AG09309 (cell line): ENCODE data around the gene SIGLEC12.

Experiments
- DNase-seq: peaks from one replicate; pipeline ENCODE4 v3.0.0-alpha.2; 2010; ENCODE audit warnings: low read depth
- H3K4me3 ChIP-seq: 2 replicates; pipeline ENCODE4 v1.5.1; 2011; ENCODE audit warnings: mild to moderate bottlenecking, low read depth, low read length, moderate library complexity; ENCODE audit not compliant: control insufficient read depth
- CTCF ChIP-seq: IDR thresholded peaks from 2 replicates; pipeline ENCODE4 v1.5.1; 2011; ENCODE audit warnings: mild to moderate bottlenecking, low read depth, low read length, inconsistent platforms; ENCODE audit not compliant: insufficient read depth, control insufficient read depth; ENCODE audit errors: missing control alignments

Gene SIGLEC12

DNA sequence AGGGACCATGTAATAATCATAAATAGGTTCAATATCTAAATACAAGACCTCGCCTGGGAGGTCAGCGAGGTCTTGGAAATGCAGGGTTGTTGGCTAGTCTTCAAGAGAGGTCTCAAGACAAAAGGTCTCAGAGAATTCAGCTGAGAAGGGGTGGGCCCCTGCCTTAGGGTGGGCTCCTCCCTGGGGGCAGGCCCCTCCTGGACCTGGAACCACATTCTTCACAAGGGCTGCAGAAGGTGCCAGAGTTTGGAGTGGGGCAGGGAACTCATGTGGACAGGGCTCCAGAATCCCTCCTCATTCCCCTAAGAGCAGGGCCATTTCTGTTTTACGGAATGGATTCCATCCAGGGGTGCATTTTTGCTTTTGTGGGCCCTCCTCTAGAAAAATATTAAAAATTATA lies 13.1 kb downstream of the SIGLEC12 start:
- DNase-seq = no peak
- no peak overlapping the region for H3K4me3 ChIP-seq
- no peak for TF ChIP-seq CTCF

- no peak for DNase-seq
- no peak overlapping the region for H3K4me3 ChIP-seq
- TF ChIP-seq CTCF = no peak
These were observed 15.5 kb downstream of the SIGLEC12 start for GRCh38 chr19:51485960-51486660.

DNA sequence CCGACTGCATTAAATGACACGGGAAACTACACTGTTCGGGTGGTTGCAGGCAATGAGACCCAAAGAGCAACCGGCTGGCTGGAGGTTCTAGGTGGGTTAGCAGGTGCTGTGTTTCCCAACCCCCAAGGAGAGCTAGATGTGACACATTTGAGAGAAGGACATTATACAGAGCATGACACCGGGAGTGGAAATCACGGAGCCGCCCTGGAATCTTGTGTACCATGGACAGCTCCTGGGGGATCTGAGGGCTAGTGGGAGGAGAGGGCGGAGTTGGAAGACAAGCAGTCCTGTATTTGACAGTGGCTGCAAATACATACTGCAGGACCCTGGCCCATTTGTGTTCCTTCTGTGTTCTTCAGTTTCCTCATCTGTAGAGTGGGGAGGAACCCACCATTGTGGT lies 21.0 kb downstream of the SIGLEC12 start:
- TF ChIP-seq CTCF = no peak
- no peak overlapping the region for H3K4me3 ChIP-seq
- no peak for DNase-seq

- TF ChIP-seq CTCF = no peak
- no peak for DNase-seq
- no peak overlapping the region for H3K4me3 ChIP-seq
These were observed 21.9 kb downstream of the SIGLEC12 start for GRCh38 chr19:51479531-51480331.

DNA sequence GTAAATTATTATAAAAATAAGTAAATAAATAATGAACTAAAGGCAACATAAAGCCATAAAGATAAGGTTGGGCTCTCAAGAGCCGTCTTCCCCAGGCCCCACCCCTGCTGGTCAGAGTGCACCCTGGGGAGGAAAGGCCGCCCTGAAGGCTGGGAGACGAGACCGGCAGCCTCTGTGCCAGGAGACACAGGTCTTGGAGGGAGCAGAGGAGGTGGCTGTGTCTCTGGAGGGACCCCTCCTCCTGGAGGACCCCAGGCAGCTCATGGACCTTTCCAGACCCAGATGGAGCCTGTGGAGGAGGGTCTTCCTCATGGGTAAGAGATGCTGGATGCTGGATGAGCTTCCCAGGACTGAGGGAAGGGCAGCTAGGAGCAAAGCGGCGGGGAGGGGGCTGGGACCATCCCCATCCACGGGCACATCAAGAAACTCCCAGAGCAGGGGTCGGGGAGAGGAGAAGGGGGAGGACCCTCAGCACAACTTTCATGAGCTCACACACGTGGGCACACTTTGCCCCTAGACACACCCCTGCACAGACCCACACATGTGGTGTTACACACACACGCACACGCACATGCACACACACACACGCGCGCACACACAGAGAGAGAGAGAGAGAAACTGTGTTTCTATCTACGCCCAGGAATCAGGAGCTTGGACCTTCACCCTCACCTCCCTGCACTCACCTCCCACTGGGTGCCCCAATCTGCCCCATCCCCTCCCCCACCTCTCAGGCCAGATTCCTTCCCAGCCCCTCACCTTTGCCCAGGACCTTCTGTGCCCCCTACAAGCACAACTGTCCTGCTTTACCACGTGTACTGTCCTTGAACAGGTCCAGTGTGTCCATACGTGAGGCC lies 23.0 kb downstream of the SIGLEC12 start, which contains the start of gene CEACAM18:
CEACAM18 (plus strand) TSS at position 159 of the 854 bp plus-strand sequence.
- DNase-seq = no peak
- H3K4me3 ChIP-seq = no peak within 1 kb of the TSS
- TF ChIP-seq CTCF = no peak

DNA sequence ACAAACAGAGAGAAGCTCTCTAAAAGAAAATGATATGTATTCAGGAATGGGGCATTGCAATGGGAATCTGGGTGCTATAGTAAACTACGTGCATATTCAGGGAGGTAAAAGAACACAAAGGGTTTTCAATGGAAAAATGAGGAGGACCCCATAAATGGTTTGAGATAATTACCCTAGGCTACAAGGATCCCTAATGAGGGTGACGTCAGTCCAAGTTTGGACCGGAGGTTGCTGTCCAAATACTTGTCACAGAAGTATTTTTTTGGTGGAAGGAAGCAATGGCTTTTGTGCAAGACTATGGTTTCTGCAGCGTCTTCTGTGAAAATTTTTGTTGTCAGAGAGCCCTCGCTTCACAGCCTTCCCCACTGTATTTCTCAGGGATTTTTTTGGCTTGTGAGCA lies 24.3 kb downstream of the SIGLEC12 start:
- H3K4me3 ChIP-seq = no peak overlapping the region
- DNase-seq = no peak
- TF ChIP-seq CTCF = no peak
